Left lobe of liver (tissue), 2 donors: ENCODE measurements around the gene EMC8. TPM values are rescaled to one million over a fixed set of nuclear protein-coding genes. Genes with fewer than 3 reads are reported as not detected.

Source experiments
- ATAC-seq: fragments of 200-7000 bp; cut with Tn5 transposase; one replicate; pipeline ENCODE4 v1.9.1; 2020; ENCODE audit warnings: mild to moderate bottlenecking, moderate library complexity
- DNase-seq: peaks from one replicate; pipeline ENCODE4 v3.0.0-alpha.2; 2020; ENCODE audit warnings: low spot score
- total RNA-seq: library from RNA; stranded (reverse); gene quantifications from one replicate; pipeline ENCODE4 v1.2.1, GENCODE V29; 2021
- donor health status: DM: no; HTN: no; CAD: no; lungs with moderate emphysema.
- donor health status: DM: no; HTN: yes; CAD: no.

EMC8 gene
- total RNA-seq, 1 donor from 2014 or later = 13.3 TPM

DNA sequence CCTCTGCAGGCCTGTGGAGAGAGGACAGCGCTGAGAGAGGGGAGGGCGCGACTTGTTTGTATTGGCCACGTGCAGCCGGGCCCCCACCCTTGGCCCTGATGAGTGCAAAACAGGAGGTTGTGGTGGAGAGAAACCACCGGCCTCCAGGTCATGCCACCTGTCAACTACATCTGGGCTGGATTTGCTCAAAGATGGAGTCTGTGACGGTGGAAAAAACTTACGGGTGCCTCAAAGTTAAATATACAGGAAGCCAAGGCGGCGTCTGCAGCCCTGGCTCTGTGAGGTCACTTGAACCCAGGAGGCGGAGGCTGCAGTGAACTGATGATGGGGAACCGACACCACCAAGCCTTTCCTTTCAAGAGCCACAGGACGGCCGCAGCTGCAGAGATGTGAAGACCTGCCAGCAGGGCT lies 64.1 kb downstream of the EMC8 start:
- ATAC-seq = no peak
- no peak for DNase-seq

DNA sequence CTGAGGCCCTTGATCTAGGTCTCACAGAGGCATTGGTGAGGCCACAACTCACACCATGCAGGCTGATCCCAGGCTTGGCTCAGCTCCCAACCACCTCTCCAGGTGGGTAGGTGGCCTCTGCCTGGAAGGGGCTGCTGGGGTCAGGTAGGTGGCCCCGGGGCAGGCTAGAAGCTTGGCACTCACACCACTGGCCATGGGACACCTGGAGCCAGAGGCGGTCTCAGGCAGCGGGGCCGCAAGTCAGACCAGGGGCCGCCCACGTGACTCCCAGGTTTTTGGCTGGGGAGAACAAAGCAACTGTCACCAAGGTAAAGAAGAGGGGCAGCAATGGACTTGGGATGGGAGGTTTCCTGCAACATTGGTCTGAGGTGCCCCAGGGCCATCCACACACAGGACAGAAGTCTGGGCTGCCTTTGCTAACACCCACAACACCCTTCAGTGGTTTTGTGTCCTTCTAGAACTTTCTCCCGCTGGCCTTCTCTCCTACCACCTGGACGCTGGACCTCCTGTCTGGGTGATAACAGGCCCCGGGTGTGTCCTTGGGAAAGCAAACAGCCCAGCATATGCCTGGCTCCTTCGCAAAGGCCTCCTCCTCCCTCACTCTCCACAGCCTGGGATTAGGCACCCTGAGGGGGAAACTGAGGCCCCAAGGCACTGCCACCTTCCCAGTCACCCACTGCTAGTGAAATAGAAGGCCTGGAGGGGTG lies 64.9 kb downstream of the EMC8 start:
- ATAC-seq (no peak), DNase-seq (no peak)

DNA sequence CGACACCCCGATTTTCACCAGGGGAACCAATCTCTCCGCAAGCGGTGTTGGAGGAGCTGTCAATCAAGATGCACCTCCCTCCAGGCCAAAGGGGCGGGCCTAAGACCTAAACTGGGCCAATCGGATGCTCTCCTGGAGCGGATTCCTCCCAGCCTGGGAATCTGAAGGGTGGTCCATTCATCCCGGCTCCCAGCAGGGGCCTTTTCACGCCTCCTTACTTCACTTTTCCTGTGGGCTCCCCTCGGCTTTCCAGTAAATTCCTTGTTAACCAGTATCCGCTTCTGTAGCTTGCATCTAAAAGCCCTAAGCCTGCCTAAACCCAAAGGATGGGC lies 65.5 kb downstream of the EMC8 start:
- ATAC-seq (no peak), DNase-seq (no peak)

DNA sequence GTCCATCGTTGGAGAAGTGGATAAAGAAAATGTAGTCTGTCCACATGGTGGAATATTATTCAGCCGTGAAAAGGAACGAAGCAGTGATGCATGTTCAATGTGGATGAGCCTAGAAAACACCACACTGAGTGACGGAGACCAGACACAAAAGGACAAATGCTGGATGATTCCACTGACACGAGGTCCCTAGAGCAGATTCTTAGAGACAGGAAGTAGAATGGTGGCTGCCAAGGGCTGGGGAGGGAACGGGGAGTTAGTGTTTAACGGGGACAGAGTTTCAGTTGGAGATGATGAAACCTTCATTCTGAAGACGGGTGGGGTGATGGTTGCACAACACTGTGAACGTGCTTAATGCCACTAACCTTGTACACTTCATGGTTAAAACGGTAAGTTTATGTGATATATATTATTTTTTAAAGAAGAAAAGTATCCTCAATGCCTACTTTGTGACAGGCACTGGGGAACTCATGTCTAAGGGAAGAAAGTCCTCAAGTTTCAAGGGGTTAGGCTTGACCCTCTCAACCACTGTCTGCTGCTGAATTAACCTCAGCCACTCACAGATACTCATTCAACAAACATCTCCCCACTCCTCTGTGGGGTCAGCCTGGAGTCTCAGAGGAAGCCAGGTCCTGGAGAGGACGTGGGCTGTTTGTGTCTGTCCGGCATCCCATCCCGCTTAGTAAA lies 66.0 kb downstream of the EMC8 start:
- peak; percentile 30 for ATAC-seq

DNA sequence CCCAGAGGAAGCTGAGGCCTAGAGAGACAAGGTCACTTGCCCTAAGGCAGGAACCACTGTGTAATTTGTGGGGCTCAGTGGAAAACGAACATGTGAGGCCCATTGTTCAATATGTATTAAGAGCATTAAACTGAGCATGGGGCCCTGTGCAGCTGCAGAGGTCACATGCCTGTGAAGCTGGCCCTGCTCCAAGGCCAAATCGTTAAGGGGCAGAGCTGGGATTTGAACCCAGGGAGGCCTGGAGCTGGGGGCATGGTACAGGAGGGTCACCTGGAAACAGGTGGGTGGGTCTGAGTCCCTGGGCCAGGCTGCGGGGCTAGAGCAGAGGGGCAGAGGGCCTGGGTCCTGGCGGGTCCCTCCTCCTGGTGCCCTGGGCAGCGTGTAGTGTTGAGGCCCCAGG lies 68.2 kb downstream of the EMC8 start:
- ATAC-seq (no peak), DNase-seq (no peak)

More for the DNA sequence above, 66.0 kb downstream of the EMC8 start:
- DNase-seq = no peak

DNA sequence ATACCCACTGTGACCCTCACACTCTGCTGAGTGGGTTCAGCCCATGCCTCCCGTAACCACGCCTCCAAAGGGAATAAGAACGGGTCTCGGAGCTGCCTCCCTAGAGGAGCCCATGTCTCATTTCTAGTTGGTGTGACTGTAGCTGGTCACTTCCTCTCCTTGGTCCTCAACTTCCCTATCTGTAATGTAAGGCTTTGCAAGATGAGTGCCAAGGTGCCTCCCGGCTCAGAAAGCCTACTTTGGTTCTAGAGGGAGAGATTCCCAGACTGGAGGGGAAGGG lies 69.2 kb downstream of the EMC8 start:
- DNase-seq = no peak
- ATAC-seq = peak; percentile 18

DNA sequence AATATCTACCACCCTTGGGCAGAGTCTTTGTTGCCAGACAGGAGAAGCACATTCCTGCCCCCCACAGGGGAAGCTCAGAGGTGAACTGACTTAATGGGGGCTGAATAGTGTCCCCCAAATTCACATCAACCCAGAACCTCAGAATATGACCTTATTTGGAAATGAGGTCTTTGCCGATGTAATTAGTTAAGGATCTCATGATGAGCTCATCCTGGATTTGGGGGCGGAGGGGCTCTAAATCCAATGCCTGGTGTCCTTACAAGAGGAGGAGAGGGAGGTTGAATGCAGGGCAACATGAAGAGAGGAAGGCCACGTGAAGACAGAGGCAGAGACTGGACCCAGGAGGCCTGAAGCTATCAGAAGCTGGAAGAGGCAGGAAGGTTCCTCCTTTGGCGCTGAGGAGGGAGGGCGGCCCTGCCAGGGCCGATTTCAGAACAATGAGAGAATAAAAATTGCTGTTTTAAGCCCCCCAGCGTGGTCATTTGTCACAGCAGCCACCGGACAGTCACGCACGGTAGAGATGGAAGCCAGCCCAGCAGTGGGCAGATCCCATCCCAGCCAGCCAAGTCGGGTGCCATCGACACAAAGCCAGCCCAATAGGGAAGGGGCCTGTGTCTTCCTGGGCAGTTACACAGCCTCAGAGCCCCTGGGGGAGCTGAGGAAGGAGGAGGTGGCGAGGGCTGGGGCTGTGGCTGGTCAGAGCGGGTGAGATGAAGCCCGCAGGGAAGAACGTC lies 69.7 kb downstream of the EMC8 start:
- DNase-seq = no peak
- no peak for ATAC-seq

DNA sequence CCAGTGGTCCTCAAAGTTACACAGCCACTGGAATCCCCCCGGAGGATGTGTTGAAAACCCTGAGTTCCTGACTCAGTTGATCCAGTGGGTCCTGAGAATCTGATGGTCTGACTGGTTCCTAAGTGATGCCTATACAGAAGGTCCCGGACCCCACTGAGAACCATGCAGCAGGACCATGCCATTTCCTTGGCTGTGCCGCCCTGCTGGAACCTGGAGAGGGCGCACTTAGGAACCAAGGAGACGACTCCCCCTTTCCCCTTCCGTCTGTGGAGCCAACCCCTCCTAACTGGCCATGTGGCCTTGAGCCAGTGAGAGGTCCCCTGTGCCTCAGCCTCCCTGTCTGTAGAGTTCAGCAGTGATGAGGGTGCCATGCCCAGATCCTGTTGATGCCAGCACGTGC lies 70.5 kb downstream of the EMC8 start:
- no peak for DNase-seq
- no peak for ATAC-seq

Other genes with a start within 250 kb of the EMC8 start
- gene GSE1, start 186.2 kb downstream of the EMC8 start, total RNA-seq = 38.3 TPM
- 0.88 TPM for gene GINS2, start 110.6 kb downstream of the EMC8 start, total RNA-seq
- gene C16orf74, start 48.4 kb downstream of the EMC8 start, total RNA-seq = 0.30 TPM
- 302 TPM for gene COX4I1, start 151 bp upstream of the EMC8 start, total RNA-seq
- gene IRF8, start 99.6 kb upstream of the EMC8 start, total RNA-seq = 9.0 TPM